Measurements from ENCODE around the gene SPDYE9.
"Not testable (repeated sequence)": the region's sequence is repeated elsewhere in the genome, so short reads cannot be mapped to it uniquely, and the experiment has no call there.

SPDYE9 gene

GRCh38 chr7:73085938-73086337, at the start of gene SPDYE9:
TSS of gene SPDYE9 (minus strand) at chr7:73086038. CDS start at chr7:73084238, 1,800 bp downstream.
- in situ Hi-C loops (cut with MboI; ENCODE audit: low sequenced_read_pairs, unreplicated experiment); DNase-seq (ENCODE audit: low spot score): not testable (repeated sequence)

- in situ Hi-C loops (cut with MboI; ENCODE audit: low sequenced_read_pairs, unreplicated experiment); DNase-seq (ENCODE audit: low spot score): not testable (repeated sequence)
Measured at GRCh38 chr7:73134866-73135265, 49.0 kb upstream of the SPDYE9 start.

GRCh38 chr7:73132651-73133217, 46.9 kb upstream of the SPDYE9 start:
- in situ Hi-C loops (cut with MboI; ENCODE audit: low sequenced_read_pairs, unreplicated experiment); DNase-seq (ENCODE audit: low spot score): not testable (repeated sequence)

DNA sequence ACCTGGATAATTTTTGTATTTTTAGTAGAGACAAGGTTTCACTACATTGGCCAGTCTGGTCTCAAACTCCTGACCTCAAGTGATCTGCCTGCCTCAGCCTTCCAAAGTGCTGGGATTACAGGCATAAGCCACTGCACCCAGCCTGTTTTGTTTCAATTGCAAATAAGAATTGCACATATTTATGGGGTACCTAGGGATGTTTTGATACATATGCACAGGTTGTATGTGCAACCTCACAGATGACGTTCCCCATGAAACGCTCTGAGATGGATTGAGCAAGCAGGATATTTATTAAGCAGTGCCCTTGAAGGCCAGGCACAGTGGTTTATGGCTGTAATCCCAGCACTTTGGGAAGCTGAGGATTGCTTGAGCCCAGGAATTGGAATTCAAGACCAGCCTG, 44.8 kb upstream of the SPDYE9 start:
- in situ Hi-C loops (cut with MboI; ENCODE audit: low sequenced_read_pairs, unreplicated experiment); DNase-seq (ENCODE audit: low spot score): not testable (repeated sequence)

- in situ Hi-C loops (cut with MboI; ENCODE audit: low sequenced_read_pairs, unreplicated experiment): not testable (repeated sequence)
Measured at GRCh38 chr7:73124126-73124525, 38.3 kb upstream of the SPDYE9 start.

DNA sequence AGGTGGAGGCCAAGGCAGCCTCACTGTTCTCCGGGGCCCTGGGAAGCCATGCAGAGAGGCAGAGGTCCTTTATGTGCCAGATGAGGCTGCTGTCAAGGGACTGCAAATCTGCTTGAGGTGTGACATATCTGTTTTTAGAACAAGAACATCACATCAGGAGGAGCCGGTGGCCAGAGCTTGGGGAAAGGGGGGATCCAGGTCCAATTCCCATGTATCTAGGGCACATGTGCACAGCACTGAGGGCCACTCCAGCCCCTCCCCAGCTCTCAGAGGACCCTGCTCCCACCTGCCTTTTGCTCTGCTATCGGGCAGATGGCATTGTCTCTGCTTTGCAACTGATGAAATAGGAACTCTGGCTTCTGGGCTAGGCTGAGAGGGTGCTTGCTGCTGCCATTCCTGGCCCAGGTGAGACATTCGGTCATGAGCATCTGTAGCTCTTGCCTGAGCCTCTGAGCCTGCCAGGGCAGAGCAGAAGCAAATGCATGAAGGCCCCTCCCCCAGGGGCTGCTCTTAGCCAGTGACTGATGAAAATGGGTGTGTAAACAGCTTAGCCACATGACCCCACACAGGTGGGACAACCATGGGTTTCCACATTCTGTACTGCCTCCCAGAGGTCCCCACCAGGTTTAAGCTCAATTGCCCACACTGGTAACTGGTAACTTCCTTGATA, 37.1 kb upstream of the SPDYE9 start:
- in situ Hi-C loops (cut with MboI; ENCODE audit: low sequenced_read_pairs, unreplicated experiment); DNase-seq (ENCODE audit: low spot score): not testable (repeated sequence)

More at GRCh38 chr7:73124126-73124525, 38.3 kb upstream of the SPDYE9 start:
- DNase-seq (ENCODE audit: low spot score): not testable (repeated sequence)

DNA sequence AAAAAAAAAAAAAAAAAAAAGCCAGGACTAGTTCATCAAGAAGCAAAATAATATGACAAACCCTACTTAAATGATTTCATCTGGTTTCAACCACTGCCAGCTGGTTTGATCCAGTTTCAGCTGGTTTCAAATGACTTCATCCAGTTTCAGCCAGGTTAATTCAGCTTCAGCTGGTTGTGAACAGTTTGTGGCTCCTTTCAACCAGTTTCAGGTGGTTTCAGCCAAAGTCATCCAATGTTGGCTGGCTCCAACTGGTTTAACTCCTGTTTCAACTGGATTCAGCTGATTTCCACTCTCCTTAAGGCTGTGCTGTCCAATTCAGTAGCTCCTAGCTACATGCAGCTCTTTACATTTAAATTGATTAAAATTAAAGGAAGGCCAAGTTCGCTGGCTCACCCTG, 32.3 kb upstream of the SPDYE9 start:
- in situ Hi-C loops (cut with MboI; ENCODE audit: low sequenced_read_pairs, unreplicated experiment); DNase-seq (ENCODE audit: low spot score): not testable (repeated sequence)

DNA sequence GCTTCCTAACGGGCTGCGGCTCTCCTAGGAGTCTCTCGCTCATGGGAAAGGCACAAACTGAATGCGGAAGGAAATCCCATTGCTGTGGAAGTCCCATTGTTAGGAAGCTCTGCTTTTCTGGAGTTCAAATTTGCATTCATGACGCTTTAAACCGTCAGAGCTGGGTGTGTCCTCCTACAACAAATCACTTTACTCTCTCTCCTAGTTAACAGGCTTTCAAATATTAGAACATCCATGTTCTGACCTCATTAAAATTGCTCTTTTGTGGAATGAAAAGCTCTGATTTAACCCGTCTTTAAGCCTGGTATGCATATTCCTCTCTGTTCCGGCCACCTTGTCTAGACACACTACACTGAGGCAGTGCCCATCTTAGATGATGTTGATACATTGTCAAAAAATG, 28.0 kb downstream of the SPDYE9 start, which contains the start of gene SPDYE11:
Gene SPDYE11, minus strand, starts transcription at position 101 of the 400 bp plus-strand sequence. CDS start 1,800 bp downstream, outside the sequence.
- DNase-seq (ENCODE audit: low spot score); in situ Hi-C loops (cut with MboI; ENCODE audit: low sequenced_read_pairs, unreplicated experiment): not testable (repeated sequence)

DNA sequence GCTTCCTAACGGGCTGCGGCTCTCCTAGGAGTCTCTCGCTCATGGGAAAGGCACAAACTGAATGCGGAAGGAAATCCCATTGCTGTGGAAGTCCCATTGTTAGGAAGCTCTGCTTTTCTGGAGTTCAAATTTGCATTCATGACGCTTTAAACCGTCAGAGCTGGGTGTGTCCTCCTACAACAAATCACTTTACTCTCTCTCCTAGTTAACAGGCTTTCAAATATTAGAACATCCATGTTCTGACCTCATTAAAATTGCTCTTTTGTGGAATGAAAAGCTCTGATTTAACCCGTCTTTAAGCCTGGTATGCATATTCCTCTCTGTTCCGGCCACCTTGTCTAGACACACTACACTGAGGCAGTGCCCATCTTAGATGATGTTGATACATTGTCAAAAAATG, 56.2 kb downstream of the SPDYE9 start, which contains the start of gene SPDYE8:
Gene SPDYE8, minus strand, starts transcription at position 101 of the 400 bp plus-strand sequence. CDS start 1,800 bp downstream, outside the sequence.
- in situ Hi-C loops (cut with MboI; ENCODE audit: low sequenced_read_pairs, unreplicated experiment); DNase-seq (ENCODE audit: low spot score): not testable (repeated sequence)
